ENCODE measurements around the gene CLSTN2. TPM values are rescaled to one million over a fixed set of nuclear protein-coding genes. Genes with fewer than 3 reads are reported as not detected.
A peak's percentile ranks its signal among the peaks of the same experiment; 100 is the strongest.

Gene CLSTN2
- total RNA-seq, 1 donor from 2014 or later: 80.9 TPM

DNA sequence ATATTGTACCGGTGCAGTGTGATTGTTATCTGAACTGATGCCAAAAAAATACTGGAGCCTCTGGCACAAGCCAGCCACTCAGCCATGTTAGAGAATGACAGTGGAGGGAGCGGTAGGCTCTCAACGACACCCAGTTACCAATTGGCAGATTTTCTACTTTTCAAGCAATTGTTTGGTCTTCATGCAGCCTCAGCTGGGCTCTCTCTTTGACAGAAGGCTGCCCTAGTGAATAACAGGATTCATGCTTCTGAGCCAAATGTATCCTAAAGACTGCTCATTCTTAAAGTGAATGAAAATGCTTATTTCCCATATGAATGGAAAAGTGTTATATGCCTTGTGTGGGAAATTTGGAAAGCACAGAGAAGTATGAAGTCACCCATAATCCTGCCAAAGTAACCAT lies 481.7 kb downstream of the CLSTN2 start:
- H3K27ac Mint-ChIP-seq (ENCODE audit: unreplicated experiment): no peak overlapping the region
- H3K4me1 Mint-ChIP-seq (ENCODE audit: low read depth, unreplicated experiment): peaks cover 16% of the 10 kb centered on the region
- Histone ChIP-seq H3K36me3 (ENCODE audit: insufficient read depth, low read length) (no peaks in the 10 kb centered on the region), H3K4me1 (ENCODE audit: insufficient read depth, low read length) (peaks cover 8% of the 10 kb centered on the region), H3K9me3 (ENCODE audit: insufficient read depth, low read depth, low read length) (no peaks in the 10 kb centered on the region), H3K79me2 (ENCODE audit: insufficient read depth, low read length) (no peaks in the 10 kb centered on the region), H2AFZ (ENCODE audit: low read depth, low read length) (no peak overlapping the region), H4K20me1 (ENCODE audit: insufficient read depth, low read length) (no peaks in the 10 kb centered on the region), H3K27me3 (ENCODE audit: insufficient read depth, low read length) (no peaks in the 10 kb centered on the region), H3K4me2 (ENCODE audit: low read length) (no peak overlapping the region), H3K9ac (ENCODE audit: low read length) (no peak overlapping the region), H3K27ac (ENCODE audit: low read depth, low read length) (no peak overlapping the region), H3K4me3 (ENCODE audit: insufficient read depth, low read depth, low read length) (no peak overlapping the region)
- TF ChIP-seq EZH2 (IDR thresholded peaks at IDR 0.05; ENCODE audit: insufficient read depth, low read length) (no peak), CTCF (IDR thresholded peaks at IDR 0.05; ENCODE audit: insufficient read depth, low read depth, low read length) (no peak)
- no peak for DNase-seq (ENCODE audit: low read depth)
- FAIRE-seq: no peak
- H3K27me3 Mint-ChIP-seq (ENCODE audit: low read depth, unreplicated experiment): no peaks in the 10 kb centered on the region
- no peak overlapping the region for H3K4me3 Mint-ChIP-seq (ENCODE audit: unreplicated experiment)
- peaks cover 3% of the 10 kb centered on the region for H3K9me3 Mint-ChIP-seq (ENCODE audit: unreplicated experiment)
- H3K36me3 Mint-ChIP-seq (ENCODE audit: low read depth, unreplicated experiment): peaks cover 8% of the 10 kb centered on the region

- no peak overlapping the region for H3K4me3 Mint-ChIP-seq (ENCODE audit: unreplicated experiment)
- Histone ChIP-seq H3K4me1 (ENCODE audit: insufficient read depth, low read length) (peaks cover 8% of the 10 kb centered on the region), H3K4me3 (ENCODE audit: insufficient read depth, low read depth, low read length) (no peak overlapping the region), H3K27ac (ENCODE audit: low read depth, low read length) (peak overlapping the region; percentile 24), H3K4me2 (ENCODE audit: low read length) (peak overlapping the region; percentile 45), H2AFZ (ENCODE audit: low read depth, low read length) (no peak overlapping the region), H3K27me3 (ENCODE audit: insufficient read depth, low read length) (no peaks in the 10 kb centered on the region), H3K79me2 (ENCODE audit: insufficient read depth, low read length) (no peaks in the 10 kb centered on the region), H3K36me3 (ENCODE audit: insufficient read depth, low read length) (no peaks in the 10 kb centered on the region), H3K9me3 (ENCODE audit: insufficient read depth, low read depth, low read length) (no peaks in the 10 kb centered on the region), H3K9ac (ENCODE audit: low read length) (peak overlapping the region; percentile 1), H4K20me1 (ENCODE audit: insufficient read depth, low read length) (no peaks in the 10 kb centered on the region)
- peaks cover 8% of the 10 kb centered on the region for H3K36me3 Mint-ChIP-seq (ENCODE audit: low read depth, unreplicated experiment)
- peak; percentile 81 for DNase-seq (ENCODE audit: low read depth)
- H3K4me1 Mint-ChIP-seq (ENCODE audit: low read depth, unreplicated experiment): peaks cover 47% of the 10 kb centered on the region
- peak overlapping the region; percentile 59 for H3K27ac Mint-ChIP-seq (ENCODE audit: unreplicated experiment)
- no peak for TF ChIP-seq CTCF (IDR thresholded peaks at IDR 0.05; ENCODE audit: insufficient read depth, low read depth, low read length)
- no peak for TF ChIP-seq EZH2 (IDR thresholded peaks at IDR 0.05; ENCODE audit: insufficient read depth, low read length)
- no peaks in the 10 kb centered on the region for H3K27me3 Mint-ChIP-seq (ENCODE audit: low read depth, unreplicated experiment)
- FAIRE-seq: peak; percentile 29
- H3K9me3 Mint-ChIP-seq (ENCODE audit: unreplicated experiment): no peaks in the 10 kb centered on the region
Measured at GRCh38 chr3:140420621-140421357, 485.8 kb downstream of the CLSTN2 start.

DNA sequence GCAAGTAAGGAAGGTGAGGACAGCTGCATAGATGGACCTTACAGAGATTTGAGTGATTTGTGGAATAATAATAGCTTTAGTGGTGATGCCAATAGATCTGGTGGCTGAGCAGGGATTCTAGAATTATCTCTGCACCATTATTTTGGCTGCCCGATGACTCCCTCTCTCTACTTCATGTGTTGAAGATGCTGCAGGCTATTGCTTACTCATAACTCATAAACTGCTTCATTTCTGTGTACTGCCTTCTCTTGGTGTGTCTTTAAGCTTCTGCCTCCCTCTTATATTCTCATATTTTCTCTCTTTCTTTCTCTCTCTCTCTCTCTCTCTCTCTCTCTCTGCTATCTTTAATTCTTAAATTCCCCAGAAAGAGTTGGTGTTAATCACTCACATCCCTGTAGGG lies 486.9 kb downstream of the CLSTN2 start:
- H2AFZ ChIP-seq (ENCODE audit: low read depth, low read length): no peak overlapping the region
- H3K27me3 ChIP-seq (ENCODE audit: insufficient read depth, low read length): no peaks in the 10 kb centered on the region
- FAIRE-seq: no peak
- H3K9ac ChIP-seq (ENCODE audit: low read length): no peak overlapping the region
- peaks cover 8% of the 10 kb centered on the region for H3K4me1 ChIP-seq (ENCODE audit: insufficient read depth, low read length)
- Mint-ChIP-seq H3K27ac (ENCODE audit: unreplicated experiment) (no peak overlapping the region), H3K9me3 (ENCODE audit: unreplicated experiment) (peaks cover 5% of the 10 kb centered on the region), H3K4me3 (ENCODE audit: unreplicated experiment) (no peak overlapping the region), H3K4me1 (ENCODE audit: low read depth, unreplicated experiment) (peaks cover 47% of the 10 kb centered on the region), H3K27me3 (ENCODE audit: low read depth, unreplicated experiment) (no peaks in the 10 kb centered on the region), H3K36me3 (ENCODE audit: low read depth, unreplicated experiment) (peaks cover 10% of the 10 kb centered on the region)
- H3K4me3 ChIP-seq (ENCODE audit: insufficient read depth, low read depth, low read length): no peak overlapping the region
- H3K4me2 ChIP-seq (ENCODE audit: low read length): no peak overlapping the region
- no peak overlapping the region for H3K27ac ChIP-seq (ENCODE audit: low read depth, low read length)
- DNase-seq (ENCODE audit: low read depth): no peak
- H4K20me1 ChIP-seq (ENCODE audit: insufficient read depth, low read length): no peaks in the 10 kb centered on the region
- H3K79me2 ChIP-seq (ENCODE audit: insufficient read depth, low read length): no peaks in the 10 kb centered on the region
- TF ChIP-seq EZH2 (IDR thresholded peaks at IDR 0.05; ENCODE audit: insufficient read depth, low read length): no peak
- no peak for TF ChIP-seq CTCF (IDR thresholded peaks at IDR 0.05; ENCODE audit: insufficient read depth, low read depth, low read length)
- H3K36me3 ChIP-seq (ENCODE audit: insufficient read depth, low read length): no peaks in the 10 kb centered on the region
- no peaks in the 10 kb centered on the region for H3K9me3 ChIP-seq (ENCODE audit: insufficient read depth, low read depth, low read length)
